ENCODE data around the gene CLDN6. TPM values are rescaled to one million over a fixed set of nuclear protein-coding genes. Genes with fewer than 3 reads are reported as not detected.
A peak's percentile ranks its signal among the peaks of the same experiment; 100 is the strongest.

Gene CLDN6
- total and polyA plus RNA-seq, 2 of the 13 experiments (the other 11 are each of a cell fraction or from before 2014, with no cell fraction given) = 5.9 to 7.6 TPM

GRCh38 chr16:3038256-3038655, 20.3 kb upstream of the CLDN6 start (continued):
- TF ChIP-seq DNMT1 (CRISPR knock-in tag; IDR thresholded peaks at IDR 0.05) (no peak), ZNF333 (CRISPR knock-in tag; IDR thresholded peaks at IDR 0.05; ENCODE audit: borderline replicate concordance) (no peak), PHF8 (CRISPR knock-in tag; IDR thresholded peaks at IDR 0.05) (no peak), DDIT3 (CRISPR knock-in tag; IDR thresholded peaks at IDR 0.05) (no peak), ATF5 (CRISPR knock-in tag; IDR thresholded peaks at IDR 0.05; ENCODE audit: low read depth) (no peak), KLF13 (CRISPR knock-in tag; IDR thresholded peaks at IDR 0.05) (no peak), TCF7 (IDR thresholded peaks at IDR 0.05; ENCODE audit: low read depth) (no peak), ZBTB46 (CRISPR knock-in tag; IDR thresholded peaks at IDR 0.05; ENCODE audit: borderline replicate concordance) (no peak), IKZF5 (CRISPR knock-in tag; IDR thresholded peaks at IDR 0.05) (no peak), ZNF761 (CRISPR knock-in tag; conservative IDR thresholded peaks at IDR 0.05) (no peak), E2F5 (CRISPR knock-in tag; conservative IDR thresholded peaks at IDR 0.05) (no peak), ATF4 (CRISPR knock-in tag; IDR thresholded peaks at IDR 0.05) (peak in 1 of 2 experiments; percentile 96; a peak in 2 of 4 replicates), BCL6 (CRISPR knock-in tag; IDR thresholded peaks at IDR 0.05) (peak; percentile 29; the same call in 1 of the 2 replicates), GATAD2A (CRISPR knock-in tag; IDR thresholded peaks at IDR 0.05) (peak; percentile 46; the same call in 1 of the 2 replicates), KMT2A (CRISPR knock-in tag; IDR thresholded peaks at IDR 0.05) (no peak), PHF5A (CRISPR knock-in tag; IDR thresholded peaks at IDR 0.05; ENCODE audit: low read depth, unreplicated experiment) (no peak), KLF16 (CRISPR knock-in tag; IDR thresholded peaks at IDR 0.05) (no peak), ZNF850 (CRISPR knock-in tag; conservative IDR thresholded peaks at IDR 0.05) (no peak), SNAPC4 (CRISPR knock-in tag; IDR thresholded peaks at IDR 0.05) (no peak), ZNF282 (IDR thresholded peaks at IDR 0.05; ENCODE audit: partially characterized antibody) (no peak)
